GM21723 (cell line): ENCODE data around the gene MATN1.

Source experiments
- ATAC-seq: cut with Tn5 transposase; IDR thresholded peaks from one replicate; pipeline ENCODE4 v1.9.1; 2021; ENCODE audit warnings: mild to moderate bottlenecking, moderate library complexity; ENCODE audit not compliant: unreplicated experiment

MATN1 gene

GRCh38 chr1:30684881-30685795 is 38.2 kb downstream of the MATN1 start:
- no peak for ATAC-seq

- ATAC-seq = no peak
These were observed 39.1 kb downstream of the MATN1 start for GRCh38 chr1:30684259-30684658.

DNA sequence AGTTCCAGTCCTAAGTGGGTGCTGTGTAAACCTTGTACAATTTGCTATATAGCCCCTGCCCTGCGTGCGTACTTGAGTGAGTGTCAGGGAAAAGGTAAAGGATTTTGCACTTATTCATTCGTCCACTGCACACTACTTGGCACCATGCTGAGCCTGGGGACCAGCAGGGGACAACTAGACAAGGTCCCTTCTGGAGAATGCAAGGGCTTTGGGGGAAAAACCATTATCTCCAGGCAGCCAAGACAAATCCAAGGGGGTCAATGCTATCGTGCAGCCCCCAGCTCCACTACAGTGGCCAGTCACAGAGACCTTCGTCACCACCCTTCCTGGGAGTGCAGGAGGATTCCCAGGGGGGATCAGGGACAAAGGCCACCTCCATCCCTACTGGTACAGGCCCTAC is 39.7 kb downstream of the MATN1 start:
- ATAC-seq = no peak

DNA sequence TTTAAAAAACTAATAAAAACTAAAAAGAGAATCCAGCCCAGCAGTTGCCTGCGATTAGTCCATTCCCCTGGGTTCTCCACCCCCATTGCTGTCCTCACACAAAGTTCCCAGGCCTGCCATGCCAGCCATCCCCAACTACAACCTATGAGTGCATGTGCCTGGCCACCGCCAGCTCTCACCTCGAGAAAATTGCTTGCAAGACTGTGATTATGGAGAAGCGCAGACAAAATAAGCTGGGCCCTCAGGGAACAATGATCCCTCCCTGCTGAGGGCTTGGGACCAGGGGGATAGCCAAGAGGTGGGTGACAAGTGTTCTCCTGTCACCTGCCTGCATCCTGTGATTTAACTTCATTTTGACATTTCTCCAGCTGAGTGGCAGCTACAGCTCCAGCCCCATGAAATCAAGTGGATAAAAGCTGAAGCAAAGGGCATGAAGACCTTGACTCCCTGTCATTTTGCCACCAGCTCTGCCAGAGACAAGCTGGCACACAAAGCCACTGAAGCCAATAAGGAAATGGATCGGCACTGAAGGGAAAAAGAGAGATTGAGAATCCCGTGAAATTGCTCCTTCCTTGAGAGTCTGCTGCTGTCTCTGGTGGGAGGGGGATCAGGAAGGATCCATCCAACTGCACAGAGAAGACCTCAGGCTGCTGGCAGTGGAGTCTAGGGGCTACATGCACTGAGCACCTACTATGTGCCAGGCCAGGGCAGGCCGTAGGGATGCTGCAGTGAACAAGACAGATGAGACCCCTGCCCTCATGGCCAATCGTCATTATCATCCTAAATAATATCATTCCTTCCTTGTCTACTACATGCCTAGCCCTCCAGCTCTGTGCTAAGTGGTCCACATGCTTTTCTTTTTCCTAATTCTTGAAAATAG is 40.7 kb downstream of the MATN1 start:
- ATAC-seq = no peak

DNA sequence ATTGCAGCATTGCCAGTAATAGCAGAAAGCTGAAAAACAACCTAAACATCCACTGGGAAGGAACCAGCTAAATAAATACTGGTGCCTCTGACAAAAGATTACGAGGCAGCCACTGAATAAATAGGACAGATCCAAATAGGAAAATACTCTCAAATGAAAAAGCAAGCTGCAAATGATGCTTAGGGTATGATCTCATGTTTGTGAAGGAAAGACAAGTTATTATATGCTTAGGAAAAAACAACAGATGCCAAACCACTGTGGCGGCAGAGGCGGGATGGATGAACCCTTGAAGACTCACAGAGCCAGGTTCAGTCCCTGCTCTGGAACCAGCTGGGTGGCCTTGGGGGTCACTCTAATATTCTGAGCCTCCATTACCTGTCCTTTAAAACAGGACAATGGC is 41.6 kb downstream of the MATN1 start:
- ATAC-seq = no peak

DNA sequence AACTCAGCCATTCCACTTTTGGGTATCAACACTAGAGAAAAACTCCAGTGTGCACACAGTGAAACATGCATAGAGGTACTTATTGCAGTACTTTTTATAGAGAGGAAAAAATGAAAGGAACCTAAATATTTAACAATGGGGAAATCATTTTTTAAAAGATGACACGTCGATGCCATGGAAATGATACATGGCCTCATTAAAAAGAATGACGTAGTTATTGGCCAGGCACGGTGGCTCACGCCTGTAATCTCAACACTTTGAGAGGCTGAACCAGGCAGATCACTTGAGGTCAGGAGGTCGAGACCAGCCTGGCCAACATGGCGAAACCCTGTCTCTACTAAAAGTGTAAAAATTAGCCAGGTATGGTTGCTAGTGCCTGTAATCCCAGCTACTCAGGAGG is 42.5 kb downstream of the MATN1 start:
- no peak for ATAC-seq

GRCh38 chr1:30680429-30680828 is 43.0 kb downstream of the MATN1 start:
- no peak for ATAC-seq

GRCh38 chr1:30679976-30680305 is 43.4 kb downstream of the MATN1 start:
- no peak for ATAC-seq

- no peak for ATAC-seq
These were observed 44.0 kb downstream of the MATN1 start for GRCh38 chr1:30679201-30679975.

GRCh38 chr1:30678209-30678608 is 45.2 kb downstream of the MATN1 start:
- ATAC-seq = no peak

GRCh38 chr1:30677471-30677870 is 45.9 kb downstream of the MATN1 start:
- no peak for ATAC-seq

- no peak for ATAC-seq
These were observed 47.6 kb downstream of the MATN1 start for GRCh38 chr1:30675761-30676160.

- no peak for ATAC-seq
These were observed 48.1 kb downstream of the MATN1 start for GRCh38 chr1:30675289-30675688.

DNA sequence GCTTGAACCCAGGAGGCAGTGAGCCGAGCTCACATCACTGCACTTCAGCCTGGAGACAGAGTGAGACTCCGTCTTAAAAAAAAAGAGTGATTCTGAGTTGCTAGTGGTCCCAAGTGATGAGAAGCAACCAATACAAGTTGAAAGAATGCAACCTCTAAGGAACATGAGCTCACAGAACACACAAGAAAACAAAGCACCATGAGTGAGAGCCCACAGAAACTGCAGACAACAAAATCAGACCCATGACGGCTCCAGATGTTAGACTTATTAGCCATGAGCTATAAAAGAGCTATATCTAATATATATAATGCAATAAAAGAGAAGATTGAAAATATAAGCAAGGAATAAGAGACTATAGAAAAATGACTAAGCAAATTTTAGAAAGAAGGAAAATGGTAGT is 50.0 kb downstream of the MATN1 start:
- ATAC-seq = no peak

GRCh38 chr1:30672661-30673060 is 50.7 kb downstream of the MATN1 start:
- ATAC-seq = no peak

DNA sequence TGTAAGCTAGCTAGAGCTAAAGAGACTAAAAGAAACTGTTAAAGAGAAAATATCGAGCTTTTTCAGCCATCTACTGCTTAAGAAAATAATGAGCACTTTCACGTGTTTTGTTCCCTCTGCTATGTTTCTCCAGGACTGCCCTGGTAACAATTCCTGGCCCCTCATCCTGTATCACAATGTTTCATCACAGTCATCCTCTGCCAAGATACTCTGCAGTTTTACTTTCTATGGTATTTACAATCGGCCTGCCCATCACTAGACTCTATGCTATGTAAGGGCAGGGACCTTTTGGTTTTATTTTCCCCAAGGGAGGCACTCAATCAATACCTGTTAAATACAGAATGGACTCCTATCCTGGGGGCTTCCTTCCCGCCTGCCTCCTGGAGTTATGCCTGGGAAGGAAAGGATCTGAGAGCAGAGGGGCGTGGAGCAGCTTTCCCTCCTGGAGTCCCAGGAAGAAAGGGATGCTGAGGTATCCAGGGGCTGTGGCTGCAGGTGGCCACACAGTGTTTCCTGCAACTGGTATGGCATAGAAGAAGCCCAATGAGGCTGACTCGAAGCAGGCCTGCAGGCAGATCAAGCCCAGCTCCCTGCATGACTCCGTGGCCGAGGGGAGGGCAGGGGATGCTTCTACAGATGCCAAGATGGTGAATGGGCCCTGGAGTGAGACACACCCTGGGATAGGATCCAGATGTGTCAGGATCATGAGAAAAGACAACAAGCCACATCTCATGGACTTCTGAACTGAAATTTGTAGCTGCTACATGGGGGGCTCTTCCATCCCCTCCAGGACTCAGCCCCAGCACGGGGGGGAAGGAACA is 52.9 kb downstream of the MATN1 start:
- ATAC-seq = no peak

- ATAC-seq = no peak
These were observed 54.6 kb downstream of the MATN1 start for GRCh38 chr1:30668546-30669327.

GRCh38 chr1:30668024-30668423 is 55.4 kb downstream of the MATN1 start:
- no peak for ATAC-seq

GRCh38 chr1:30666756-30667273 is 56.6 kb downstream of the MATN1 start:
- no peak for ATAC-seq
